ENCODE data around the gene UGT1A6. TPM values are rescaled to one million over a fixed set of nuclear protein-coding genes. Genes with fewer than 3 reads are reported as not detected.

Gene UGT1A6
- total RNA-seq, 4 donors from 2014 or later = 13.5 to 40.2 (median 18.1) TPM

DNA sequence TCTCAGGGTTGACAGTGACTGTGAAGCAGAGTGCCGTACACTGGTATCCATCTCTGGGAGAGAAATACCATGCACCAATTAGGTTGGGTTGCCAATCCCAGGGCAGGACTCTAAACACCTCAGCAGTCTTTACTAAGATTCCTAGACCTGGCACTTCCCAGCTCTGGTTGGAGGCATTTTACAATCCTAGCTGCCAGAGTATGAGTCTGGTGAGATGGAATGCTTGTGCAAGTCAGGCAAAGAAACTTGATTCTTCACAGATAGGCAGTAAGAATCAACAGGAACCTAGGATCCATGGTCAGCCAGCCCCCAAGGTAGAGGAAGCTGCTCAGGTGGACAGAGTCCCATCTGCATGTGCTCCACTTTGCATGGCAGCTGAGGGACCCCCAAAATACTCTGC lies 14.0 kb downstream of the UGT1A6 start:
- Histone ChIP-seq H3K27ac (no peak overlapping the region), H3K4me1 (peaks cover 0 to 8% (median 4%) of the 10 kb centered on the region in 4 donors), H3K9me3 (no peaks in the 10 kb centered on the region), H3K4me3 (no peak overlapping the region), H3K36me3 (no peaks in the 10 kb centered on the region), H3K27me3 (no peaks in the 10 kb centered on the region)
- TF ChIP-seq EP300 (IDR thresholded peaks at IDR 0.05; ENCODE audit: low read depth) = no peak
- TF ChIP-seq POLR2AphosphoS5 (IDR thresholded peaks at IDR 0.05) = no peak
- TF ChIP-seq, protein P1, sequence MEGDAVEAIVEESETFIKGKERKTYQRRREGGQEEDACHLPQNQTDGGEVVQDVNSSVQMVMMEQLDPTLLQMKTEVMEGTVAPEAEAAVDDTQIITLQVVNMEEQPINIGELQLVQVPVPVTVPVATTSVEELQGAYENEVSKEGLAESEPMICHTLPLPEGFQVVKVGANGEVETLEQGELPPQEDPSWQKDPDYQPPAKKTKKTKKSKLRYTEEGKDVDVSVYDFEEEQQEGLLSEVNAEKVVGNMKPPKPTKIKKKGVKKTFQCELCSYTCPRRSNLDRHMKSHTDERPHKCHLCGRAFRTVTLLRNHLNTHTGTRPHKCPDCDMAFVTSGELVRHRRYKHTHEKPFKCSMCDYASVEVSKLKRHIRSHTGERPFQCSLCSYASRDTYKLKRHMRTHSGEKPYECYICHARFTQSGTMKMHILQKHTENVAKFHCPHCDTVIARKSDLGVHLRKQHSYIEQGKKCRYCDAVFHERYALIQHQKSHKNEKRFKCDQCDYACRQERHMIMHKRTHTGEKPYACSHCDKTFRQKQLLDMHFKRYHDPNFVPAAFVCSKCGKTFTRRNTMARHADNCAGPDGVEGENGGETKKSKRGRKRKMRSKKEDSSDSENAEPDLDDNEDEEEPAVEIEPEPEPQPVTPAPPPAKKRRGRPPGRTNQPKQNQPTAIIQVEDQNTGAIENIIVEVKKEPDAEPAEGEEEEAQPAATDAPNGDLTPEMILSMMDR (IDR thresholded peaks at IDR 0.05) = no peak
- TF ChIP-seq POLR2A (IDR thresholded peaks at IDR 0.05) = no peak
- in situ Hi-C loops (cut with MboI; ENCODE audit: low pct_ligation_motif_present in 1 of 4, low pct_unique_long_range_greater_than_20kb in 1 of 4, low sequenced_read_pairs in 3 of 4) (loop anchor here in 1 of 4 donors (25.0 kb wide), 1 partner anchor 244 kb away; no protein-coding TSS in a partner anchor), intact Hi-C loops (cut with DNase I; ENCODE audit: low total_unique reads) (no loop called here)
- WGBS, 2 donors (ENCODE audit: low coverage in 1 of 2) = 39 to 40% methylated on average over 1 of the region's 1 CpG
- DNase-seq = no peak

DNA sequence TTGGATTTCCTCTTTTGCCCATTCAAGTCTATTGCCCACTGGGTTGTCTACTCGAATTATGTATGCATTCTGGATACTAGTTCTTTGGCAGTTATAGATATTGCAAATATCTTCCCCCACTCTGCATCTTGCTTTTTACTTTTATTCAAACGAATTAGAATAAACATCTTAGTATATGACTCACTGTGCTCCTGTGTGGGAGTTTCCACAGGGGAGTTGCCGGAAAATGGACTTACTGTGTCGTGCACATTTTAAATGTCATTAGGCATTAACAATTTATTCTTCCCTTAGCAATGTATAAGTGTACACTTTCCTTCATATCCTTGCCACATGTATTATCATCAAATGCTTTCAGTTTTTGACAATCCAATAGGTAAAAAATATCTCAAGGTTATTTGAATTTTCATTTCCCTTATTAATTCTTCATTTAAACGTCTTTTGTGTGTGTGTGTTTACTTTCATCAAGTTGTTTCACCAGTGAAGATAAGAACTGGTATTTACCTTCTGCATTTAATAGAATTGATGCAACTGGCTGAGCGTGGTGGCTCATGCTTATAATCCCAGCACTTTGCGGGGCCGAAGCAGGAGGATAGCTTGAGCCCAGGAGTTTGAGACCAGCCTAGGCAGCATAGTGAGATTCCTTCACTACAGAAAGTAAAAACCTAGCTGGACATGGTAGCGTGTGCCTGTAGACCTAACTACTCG lies 15.4 kb downstream of the UGT1A6 start:
- H3K4me1 ChIP-seq = peaks cover 0 to 8% (median 4%) of the 10 kb centered on the region in 4 donors
- no peaks in the 10 kb centered on the region for H3K27me3 ChIP-seq
- TF ChIP-seq POLR2AphosphoS5 (IDR thresholded peaks at IDR 0.05) (no peak), EP300 (IDR thresholded peaks at IDR 0.05; ENCODE audit: low read depth) (no peak), POLR2A (IDR thresholded peaks at IDR 0.05) (no peak)
- TF ChIP-seq, protein P1 (IDR thresholded peaks at IDR 0.05) = no peak
- no peaks in the 10 kb centered on the region for H3K9me3 ChIP-seq
- DNase-seq = no peak
- WGBS, 2 donors (ENCODE audit: low coverage in 1 of 2) = 73 to 74% methylated on average over 8 to 10 of the region's 10 CpGs
- intact Hi-C loops (cut with DNase I; ENCODE audit: low total_unique reads) (no loop called here), in situ Hi-C loops (cut with MboI; ENCODE audit: low pct_ligation_motif_present in 1 of 4, low pct_unique_long_range_greater_than_20kb in 1 of 4, low sequenced_read_pairs in 3 of 4) (loop anchor here in 1 of 4 donors (25.0 kb wide), 1 partner anchor 246 kb away; no protein-coding TSS in a partner anchor)
- H3K4me3 ChIP-seq = no peak overlapping the region
- H3K27ac ChIP-seq = no peak overlapping the region
- H3K36me3 ChIP-seq = no peaks in the 10 kb centered on the region

DNA sequence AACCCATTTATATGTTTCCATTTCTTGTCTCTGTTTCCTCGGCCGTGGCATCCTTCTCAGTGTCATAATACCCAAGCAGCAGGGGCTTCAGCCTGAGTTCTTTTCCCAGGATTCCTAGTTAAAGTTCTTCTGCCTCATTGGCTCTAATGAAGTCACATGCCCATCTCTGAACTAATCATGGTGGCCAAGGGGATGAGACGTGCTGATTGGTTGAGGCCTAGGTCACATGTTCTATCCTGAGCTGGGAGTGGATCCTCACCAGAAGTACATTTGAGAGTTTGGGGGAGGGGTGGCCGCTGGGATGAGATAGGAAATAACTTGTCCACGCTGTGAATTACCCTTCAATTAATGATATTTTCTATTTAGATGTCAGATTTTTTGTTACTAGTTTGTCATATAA lies 16.3 kb downstream of the UGT1A6 start:
- Histone ChIP-seq H3K27ac (no peak overlapping the region), H3K4me1 (peaks cover 0 to 8% (median 4%) of the 10 kb centered on the region in 4 donors), H3K27me3 (no peaks in the 10 kb centered on the region), H3K4me3 (no peak overlapping the region), H3K9me3 (no peaks in the 10 kb centered on the region), H3K36me3 (no peaks in the 10 kb centered on the region)
- in situ Hi-C loops (cut with MboI; ENCODE audit: low pct_ligation_motif_present in 1 of 4, low pct_unique_long_range_greater_than_20kb in 1 of 4, low sequenced_read_pairs in 3 of 4) = loop anchor here in 1 of 4 donors (25.0 kb wide), 1 partner anchor 247 kb away; no protein-coding TSS in a partner anchor
- TF ChIP-seq POLR2A (IDR thresholded peaks at IDR 0.05) (no peak), EP300 (IDR thresholded peaks at IDR 0.05; ENCODE audit: low read depth) (no peak), POLR2AphosphoS5 (IDR thresholded peaks at IDR 0.05) (no peak)
- TF ChIP-seq, protein P1 (IDR thresholded peaks at IDR 0.05) = no peak
- WGBS, 2 donors (ENCODE audit: low coverage in 1 of 2) = 83 to 94% methylated on average over 4 to 5 of the region's 5 CpGs
- intact Hi-C loops (cut with DNase I; ENCODE audit: low total_unique reads) = no loop called here
- no peak for DNase-seq

DNA sequence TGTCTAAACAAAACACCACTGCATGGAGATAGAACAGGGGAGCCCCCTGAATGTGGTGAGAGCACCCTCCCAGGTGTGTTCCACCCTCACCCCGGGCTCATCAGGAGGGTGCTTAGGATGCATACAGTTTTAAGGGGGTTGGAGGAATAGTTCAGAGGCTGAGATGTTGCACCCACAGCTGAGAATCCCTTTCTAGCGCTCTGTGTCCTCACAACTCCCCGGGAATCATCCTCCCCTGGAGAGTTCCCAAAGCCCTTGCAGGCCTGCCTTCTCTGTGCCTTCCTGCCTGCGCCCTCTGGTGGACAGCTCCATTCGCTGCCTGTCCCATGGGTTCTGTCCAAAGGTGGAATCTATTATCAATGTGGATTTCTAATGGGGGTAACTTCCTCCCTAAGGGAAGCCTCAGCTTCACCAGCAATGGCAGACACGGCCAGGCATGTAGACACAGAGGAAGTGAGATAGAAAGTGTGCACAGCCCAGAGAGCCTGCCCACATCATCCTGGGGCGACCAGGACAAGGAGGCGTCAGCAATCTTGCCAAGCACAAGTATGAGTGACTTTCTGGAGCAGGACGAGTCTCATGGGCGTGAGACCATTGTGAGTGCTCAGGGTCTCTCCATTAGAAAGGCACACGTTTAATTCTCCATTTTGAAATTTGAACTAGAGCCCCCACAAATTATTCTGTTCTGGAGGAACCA lies 18.8 kb downstream of the UGT1A6 start:
- Histone ChIP-seq H3K27me3 (no peaks in the 10 kb centered on the region), H3K9me3 (no peaks in the 10 kb centered on the region), H3K4me1 (peaks cover 0 to 4% (median 1%) of the 10 kb centered on the region in 4 donors), H3K4me3 (no peak overlapping the region), H3K27ac (no peak overlapping the region), H3K36me3 (no peaks in the 10 kb centered on the region)
- 0 to 40% methylated on average over 1 to 11 of the region's 11 CpGs for WGBS, 2 donors (ENCODE audit: low coverage in 1 of 2)
- TF ChIP-seq POLR2A (IDR thresholded peaks at IDR 0.05) = no peak
- TF ChIP-seq, protein P1 (IDR thresholded peaks at IDR 0.05) = peak; percentile 79 to 88 (median 84)
- no peak for TF ChIP-seq EP300 (IDR thresholded peaks at IDR 0.05; ENCODE audit: low read depth)
- no peak for TF ChIP-seq POLR2AphosphoS5 (IDR thresholded peaks at IDR 0.05)
- peak; percentile 87 for DNase-seq
- intact Hi-C loops (cut with DNase I; ENCODE audit: low total_unique reads) = no loop called here
- in situ Hi-C loops (cut with MboI; ENCODE audit: low pct_ligation_motif_present in 1 of 4, low pct_unique_long_range_greater_than_20kb in 1 of 4, low sequenced_read_pairs in 3 of 4) = loop anchor here in 1 of 4 donors (25.0 kb wide), 1 partner anchor 249 kb away; no protein-coding TSS in a partner anchor
